ENCODE data around the gene SMC1B. TPM values are rescaled to one million over a fixed set of nuclear protein-coding genes. Genes with fewer than 3 reads are reported as not detected.

The SMC1B gene
- total RNA-seq (ENCODE audit: low replicate concordance) = 0.06 and 0.09 TPM in 2 replicates

GRCh38 chr22:45413368-45414211, at the start of gene SMC1B, which contains the start of gene RIBC2:
TSS of gene SMC1B (minus strand) at chr22:45413599. CDS start at chr22:45413567, 32 bp downstream.
TSS of gene RIBC2 (plus strand) at chr22:45413693. CDS start at chr22:45413887, 194 bp downstream.
- H3K9ac ChIP-seq = no peak within 1 kb of the TSS
- peaks cover 27% of the 10 kb centered on the region for H3K27me3 ChIP-seq
- H3K4me3 ChIP-seq = peak within 1 kb of the TSS; percentile 33
- H3K36me3 ChIP-seq = no peaks in the 10 kb centered on the region
- no peaks in the 10 kb centered on the region for H3K79me2 ChIP-seq (ENCODE audit: low read depth)
- no peaks in the 10 kb centered on the region for H3K9me3 ChIP-seq (ENCODE audit: low read depth)
- H3K9me3 Mint-ChIP-seq = peaks cover 4% of the 10 kb centered on the region
- peak within 1 kb of the TSS; percentile 93 for H2AFZ ChIP-seq (replicated peaks)
- H3K4me2 ChIP-seq = peak within 1 kb of the TSS; percentile 72
- no peaks in the 10 kb centered on the region for H4K20me1 ChIP-seq (ENCODE audit: low read depth)
- peaks cover 8% of the 10 kb centered on the region for H3K4me1 Mint-ChIP-seq
- H3K27ac ChIP-seq = no peak within 1 kb of the TSS
- H3K36me3 Mint-ChIP-seq = peaks cover 10% of the 10 kb centered on the region
- no peaks in the 10 kb centered on the region for H3K4me1 ChIP-seq
- H3K27me3 Mint-ChIP-seq (ENCODE audit: insufficient read depth, low read depth) = peaks cover 6% of the 10 kb centered on the region
- peak; percentile 92 for DNase-seq (ENCODE audit: low spot score)
- peak within 1 kb of the TSS; percentile 69 for H3K27ac Mint-ChIP-seq
- peak within 1 kb of the TSS; percentile 78 for H3K4me3 Mint-ChIP-seq
- H3F3A ChIP-seq (ENCODE audit: low read depth) = peaks cover 11% of the 10 kb centered on the region
- TF ChIP-seq EZH2 (IDR thresholded peaks at IDR 0.05) (peak; percentile 55), EZH2phosphoT487 (IDR thresholded peaks at IDR 0.05) (no peak)

DNA sequence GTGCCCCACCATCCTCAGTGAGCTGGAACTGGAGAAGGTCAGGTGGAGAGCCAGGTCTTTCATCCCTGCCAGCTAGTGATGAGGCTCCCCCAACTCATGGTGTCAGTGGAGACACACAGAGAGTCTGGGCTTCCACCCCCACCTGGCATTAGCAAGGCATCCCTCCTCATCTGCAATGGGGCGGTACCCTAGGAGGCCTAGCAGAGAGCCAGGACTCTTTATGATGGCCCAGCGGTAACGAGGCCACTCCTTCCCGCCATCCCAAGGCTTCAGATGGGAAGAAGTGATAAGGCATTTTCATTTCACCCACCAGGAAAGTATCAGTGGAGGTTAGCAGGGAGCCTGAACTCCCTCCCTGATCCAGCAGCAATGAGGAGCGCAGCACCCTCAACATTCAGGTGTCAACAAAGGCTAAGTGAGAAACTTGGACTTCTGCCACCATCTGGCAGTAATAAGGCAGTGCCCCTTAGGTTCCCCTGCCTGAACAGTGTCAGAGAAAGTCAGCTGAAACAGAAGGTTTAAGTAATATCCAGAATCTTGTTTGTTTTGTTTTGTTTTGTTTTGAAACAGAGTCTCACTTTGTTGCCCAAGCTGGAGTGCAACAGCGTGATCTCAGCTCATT, 48.7 kb upstream of the SMC1B start:
- Histone ChIP-seq H3K79me2 (ENCODE audit: low read depth) (no peaks in the 10 kb centered on the region), H2AFZ (replicated peaks) (no peak overlapping the region), H3K36me3 (no peaks in the 10 kb centered on the region), H3K27me3 (no peaks in the 10 kb centered on the region), H3F3A (ENCODE audit: low read depth) (no peaks in the 10 kb centered on the region), H3K9me3 (ENCODE audit: low read depth) (no peaks in the 10 kb centered on the region), H3K27ac (no peak overlapping the region), H3K4me3 (no peak overlapping the region), H3K4me2 (no peak overlapping the region), H3K4me1 (no peaks in the 10 kb centered on the region), H4K20me1 (ENCODE audit: low read depth) (no peaks in the 10 kb centered on the region), H3K9ac (no peak overlapping the region)
- Mint-ChIP-seq H3K9me3 (peaks cover 20% of the 10 kb centered on the region), H3K27me3 (ENCODE audit: insufficient read depth, low read depth) (peaks cover 13% of the 10 kb centered on the region), H3K4me1 (peaks cover 3% of the 10 kb centered on the region), H3K4me3 (no peak overlapping the region), H3K36me3 (peaks cover 5% of the 10 kb centered on the region), H3K27ac (no peak overlapping the region)
- no peak for DNase-seq (ENCODE audit: low spot score)
- TF ChIP-seq EZH2phosphoT487 (IDR thresholded peaks at IDR 0.05) (no peak), CTCF (IDR thresholded peaks at IDR 0.05) (peak; percentile 41)

- no peak overlapping the region for H3K27ac ChIP-seq
- H3F3A ChIP-seq (ENCODE audit: low read depth) = no peaks in the 10 kb centered on the region
- H3K27me3 ChIP-seq = no peaks in the 10 kb centered on the region
- peaks cover 14% of the 10 kb centered on the region for H3K9me3 Mint-ChIP-seq
- H3K27me3 Mint-ChIP-seq (ENCODE audit: insufficient read depth, low read depth) = peaks cover 20% of the 10 kb centered on the region
- TF ChIP-seq EZH2 (IDR thresholded peaks at IDR 0.05) (no peak), CTCF (IDR thresholded peaks at IDR 0.05) (no peak), EZH2phosphoT487 (IDR thresholded peaks at IDR 0.05) (no peak)
- no peaks in the 10 kb centered on the region for H3K36me3 ChIP-seq
- H2AFZ ChIP-seq (replicated peaks) = no peak overlapping the region
- H3K36me3 Mint-ChIP-seq = peaks cover 5% of the 10 kb centered on the region
- no peak overlapping the region for H3K27ac Mint-ChIP-seq
- no peaks in the 10 kb centered on the region for H4K20me1 ChIP-seq (ENCODE audit: low read depth)
- no peak overlapping the region for H3K4me2 ChIP-seq
- peaks cover 7% of the 10 kb centered on the region for H3K4me1 Mint-ChIP-seq
- H3K9me3 ChIP-seq (ENCODE audit: low read depth) = no peaks in the 10 kb centered on the region
- no peaks in the 10 kb centered on the region for H3K4me1 ChIP-seq
- no peak for DNase-seq (ENCODE audit: low spot score)
- H3K4me3 ChIP-seq = no peak overlapping the region
- no peak overlapping the region for H3K4me3 Mint-ChIP-seq
- no peak overlapping the region for H3K9ac ChIP-seq
- no peaks in the 10 kb centered on the region for H3K79me2 ChIP-seq (ENCODE audit: low read depth)
Observed at GRCh38 chr22:45460288-45461109, 47.1 kb upstream of the SMC1B start.

Measured in neural progenitor cell (in vitro differentiated cells).